Hypothalamus (tissue), 51 donors: ENCODE measurements around the gene DUSP16.
"Not testable (repeated sequence)": the region's sequence is repeated elsewhere in the genome, so short reads cannot be mapped to it uniquely, and the experiment has no call there.

Experiments
- DNase-seq, 51 donors: peaks; one replicate each; lab custom pipeline; 2025; lab: John Stamatoyannopoulos, UW

DUSP16 gene, protein sequence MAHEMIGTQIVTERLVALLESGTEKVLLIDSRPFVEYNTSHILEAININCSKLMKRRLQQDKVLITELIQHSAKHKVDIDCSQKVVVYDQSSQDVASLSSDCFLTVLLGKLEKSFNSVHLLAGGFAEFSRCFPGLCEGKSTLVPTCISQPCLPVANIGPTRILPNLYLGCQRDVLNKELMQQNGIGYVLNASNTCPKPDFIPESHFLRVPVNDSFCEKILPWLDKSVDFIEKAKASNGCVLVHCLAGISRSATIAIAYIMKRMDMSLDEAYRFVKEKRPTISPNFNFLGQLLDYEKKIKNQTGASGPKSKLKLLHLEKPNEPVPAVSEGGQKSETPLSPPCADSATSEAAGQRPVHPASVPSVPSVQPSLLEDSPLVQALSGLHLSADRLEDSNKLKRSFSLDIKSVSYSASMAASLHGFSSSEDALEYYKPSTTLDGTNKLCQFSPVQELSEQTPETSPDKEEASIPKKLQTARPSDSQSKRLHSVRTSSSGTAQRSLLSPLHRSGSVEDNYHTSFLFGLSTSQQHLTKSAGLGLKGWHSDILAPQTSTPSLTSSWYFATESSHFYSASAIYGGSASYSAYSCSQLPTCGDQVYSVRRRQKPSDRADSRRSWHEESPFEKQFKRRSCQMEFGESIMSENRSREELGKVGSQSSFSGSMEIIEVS

DNA sequence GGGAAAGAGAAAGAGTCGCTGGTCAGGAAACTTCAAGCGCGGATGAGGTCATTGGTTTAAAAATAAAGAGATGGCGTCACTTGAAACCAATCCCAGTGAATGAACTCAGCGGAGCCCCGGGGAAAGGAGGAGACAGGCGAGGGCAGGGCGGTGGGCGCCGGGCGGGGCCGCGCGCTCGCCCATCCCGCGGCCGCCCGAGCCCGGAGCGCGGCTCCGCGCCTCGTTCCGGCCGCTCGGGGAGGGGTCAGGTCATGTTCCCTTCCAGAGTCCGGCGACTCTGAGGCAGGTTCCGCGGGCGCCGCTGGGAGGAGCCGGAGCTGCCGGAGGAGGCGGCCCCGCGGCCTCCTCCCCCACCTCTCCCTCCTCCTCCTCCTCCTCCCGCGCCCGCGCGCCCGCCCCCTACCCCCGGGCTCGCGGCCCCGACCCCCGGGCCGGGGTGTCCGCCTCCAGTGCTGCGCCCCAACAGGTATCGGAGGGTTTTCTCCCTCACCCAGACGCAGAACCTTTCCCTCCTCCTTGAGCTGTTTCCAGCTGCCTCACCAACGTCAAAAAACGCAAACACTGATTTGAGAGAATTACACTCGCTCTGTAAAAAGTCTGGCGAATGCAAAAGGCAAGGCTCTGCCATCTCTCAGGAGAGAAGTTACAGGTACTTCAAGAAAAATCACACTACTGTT is at the start of gene DUSP16:
DUSP16 (minus strand) TSS at position 279 of the 677 bp plus-strand sequence. CDS start 41,765 bp downstream, outside the sequence.
- peak; percentile 38 to 96 (median 88) for DNase-seq

DNA sequence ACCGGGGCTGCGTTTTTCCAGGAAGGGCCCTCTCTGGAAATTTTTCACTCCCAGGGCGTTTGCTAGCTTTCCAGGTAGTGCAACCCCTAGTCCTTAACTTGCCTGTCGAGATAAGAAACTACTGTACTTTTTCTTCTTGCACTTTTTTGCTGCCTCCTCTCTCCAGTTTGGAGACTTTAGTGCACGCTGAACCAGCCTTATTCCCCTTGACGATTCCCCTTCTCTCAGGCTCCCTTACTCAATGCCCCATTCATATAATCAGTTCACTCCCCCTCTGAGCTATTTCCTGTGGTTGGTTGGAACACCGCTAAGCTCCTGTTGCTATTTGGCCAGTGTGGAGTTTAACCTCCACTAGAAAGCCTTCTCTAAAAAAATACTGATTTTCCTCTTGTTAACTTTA is 49.7 kb upstream of the DUSP16 start:
- DNase-seq, result peak in 10 of 51 donors; percentile 9 to 86 (median 34)

DNA sequence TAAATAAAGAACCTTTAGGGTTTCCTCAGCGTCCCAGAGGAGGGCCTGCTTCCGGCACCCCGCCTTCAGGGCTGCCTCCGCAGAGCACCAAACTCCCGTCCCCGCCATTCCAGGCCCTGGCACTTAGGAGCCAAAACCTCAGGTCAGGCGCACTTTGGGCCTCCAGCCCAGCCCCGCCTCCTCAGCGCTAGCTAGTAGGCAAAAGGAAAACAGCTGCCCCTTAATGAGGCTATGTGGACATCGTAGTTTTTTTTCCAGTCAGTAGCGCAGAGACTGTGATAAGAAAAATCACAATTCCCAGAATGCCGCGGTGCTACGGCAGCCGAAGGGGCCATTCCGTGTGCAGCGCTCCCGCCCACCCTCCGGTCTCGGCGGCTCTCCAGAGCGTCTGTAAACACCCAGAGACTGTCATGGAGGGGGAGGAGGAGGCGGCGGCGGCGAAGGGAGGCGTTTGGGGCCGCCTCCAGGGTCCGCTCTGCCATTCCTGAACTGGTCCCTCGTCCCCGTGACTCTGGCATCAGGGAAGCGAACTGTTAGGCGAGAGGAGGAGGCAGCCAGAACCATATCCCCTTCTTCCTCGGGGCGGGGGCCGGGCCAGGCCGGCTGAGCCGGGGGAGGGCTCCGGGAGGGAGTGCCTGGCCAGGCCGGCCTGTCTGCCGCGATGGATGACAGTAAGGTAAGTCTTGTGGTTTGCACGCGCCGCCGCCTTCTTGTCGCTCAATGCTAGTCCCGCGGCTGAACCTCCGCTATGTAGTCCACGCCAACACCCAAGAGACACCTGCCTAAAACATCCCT is 49.0 kb upstream of the DUSP16 start, which contains the start of gene CREBL2:
CREBL2 (plus strand) TSS at position 365 of the 795 bp plus-strand sequence; CDS start at position 662, 297 bp downstream.
- peak; percentile 65 to 98 (median 89) for DNase-seq

DNA sequence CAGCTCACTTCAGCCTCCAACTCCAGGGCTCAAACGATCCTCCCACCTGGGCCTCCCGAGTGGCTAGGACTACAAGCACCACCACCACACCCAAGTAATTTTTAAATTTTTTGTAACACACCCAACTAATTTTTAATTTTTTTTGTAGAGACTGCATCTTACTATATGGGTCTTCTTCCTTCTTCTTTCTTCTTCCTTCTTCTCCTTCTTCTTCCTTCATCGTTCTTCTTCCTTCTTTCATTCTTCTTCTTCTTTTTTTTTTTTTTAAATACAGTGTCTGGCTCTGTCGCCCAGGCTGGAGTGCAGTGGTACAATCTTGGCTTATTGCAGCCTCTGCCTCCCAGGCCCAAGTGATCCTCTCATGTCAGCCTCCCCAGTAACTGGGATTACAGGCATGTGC is 48.0 kb upstream of the DUSP16 start:
- DNase-seq, result no peak

DNA sequence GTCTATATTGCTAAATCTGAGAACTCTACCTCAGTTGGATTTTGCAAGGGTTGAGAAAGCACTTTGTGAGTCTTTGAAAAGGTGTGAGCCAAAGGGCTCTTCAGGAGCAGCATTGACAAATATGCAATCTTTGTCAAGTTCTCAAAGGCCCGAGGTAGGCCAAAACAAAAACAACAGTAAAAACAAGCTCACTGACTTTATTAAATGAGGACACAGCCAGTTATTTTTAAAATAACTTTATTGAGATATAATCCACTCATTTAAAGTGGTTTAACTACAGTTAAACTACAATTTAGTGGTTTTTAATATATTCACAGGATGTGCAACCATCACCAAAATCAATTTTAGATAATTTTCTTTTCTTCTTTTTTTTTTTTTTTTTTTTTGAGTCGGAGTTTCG is 47.0 kb upstream of the DUSP16 start:
- no peak for DNase-seq

DNA sequence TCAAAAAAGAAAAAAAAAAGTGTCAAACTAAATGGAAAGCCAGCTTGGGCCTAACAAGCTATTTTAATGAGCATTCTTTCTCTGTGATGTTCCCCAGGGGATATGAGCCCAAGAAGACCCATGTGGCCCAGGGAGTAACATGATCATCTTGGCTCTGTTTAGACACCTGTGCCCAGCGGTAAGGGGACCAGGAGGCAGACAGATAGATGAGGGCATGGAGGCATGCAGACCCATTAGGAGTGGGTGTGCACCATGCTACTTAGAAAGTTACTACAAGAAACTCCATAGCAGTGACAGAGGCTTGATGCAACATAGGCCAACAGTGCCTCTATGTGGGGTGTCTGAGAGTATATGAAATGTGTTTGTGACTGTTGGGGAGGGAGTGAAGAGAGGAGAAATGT is 45.9 kb upstream of the DUSP16 start:
- peak in 1 of 51 donors; percentile 6 for DNase-seq

DNA sequence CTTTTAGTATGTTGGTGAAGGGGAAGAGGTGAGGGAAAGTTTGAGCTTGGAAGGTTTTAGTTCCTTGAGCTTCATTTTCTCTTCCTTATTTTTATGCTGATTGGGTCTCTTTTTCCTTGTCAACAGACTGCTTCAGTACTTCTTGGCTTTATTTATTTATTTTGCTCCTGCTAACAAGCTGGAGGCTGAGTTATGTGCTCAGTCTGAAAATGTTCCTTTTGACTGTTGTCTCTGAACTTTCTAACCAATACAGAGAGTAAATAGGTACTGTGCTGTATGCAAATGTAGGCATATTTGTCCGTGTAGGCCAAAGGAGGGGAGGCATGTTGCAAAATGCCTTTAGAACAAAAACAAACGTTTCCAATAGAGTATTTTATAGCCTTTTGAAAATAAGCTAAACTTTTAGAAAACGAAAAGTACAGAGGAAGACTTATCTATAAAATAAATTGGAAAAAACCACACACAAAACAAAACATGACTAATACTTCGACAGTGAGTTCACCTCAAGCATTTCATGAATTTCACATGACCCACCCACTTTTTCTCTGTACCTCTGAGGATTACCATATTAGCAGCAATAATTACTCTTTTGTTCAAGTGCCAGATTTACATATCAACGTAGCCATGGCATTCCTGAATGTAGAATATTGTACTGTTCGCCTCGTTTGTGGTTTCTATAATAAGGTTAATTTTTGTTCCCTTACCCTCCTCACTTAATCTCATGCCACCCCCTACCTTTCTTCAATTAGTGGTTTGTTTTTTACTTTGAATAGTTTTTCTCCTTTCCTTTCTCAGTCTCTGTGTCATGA is 44.3 kb upstream of the DUSP16 start:
- DNase-seq, result peak in 1 of 51 donors; percentile 49

DNA sequence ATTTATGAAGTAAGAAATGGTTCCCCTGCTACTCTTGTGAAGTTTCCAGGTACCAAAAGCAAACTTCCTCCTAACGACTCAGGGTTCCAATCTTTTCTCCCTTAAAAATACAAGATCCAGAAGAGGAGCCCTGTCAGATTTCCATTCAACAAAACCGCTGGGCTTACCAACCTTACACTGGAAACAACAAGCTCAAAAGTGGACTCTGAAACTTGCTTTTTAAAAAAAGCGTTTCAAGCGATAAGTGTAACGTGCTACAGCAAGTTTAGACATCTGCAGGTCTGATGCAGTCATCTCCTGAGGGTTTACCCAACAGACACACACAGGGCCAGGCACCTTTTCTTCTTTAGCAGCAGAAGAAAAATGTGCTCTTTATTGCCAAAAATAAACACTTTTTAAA is 42.1 kb upstream of the DUSP16 start:
- no peak for DNase-seq

DNA sequence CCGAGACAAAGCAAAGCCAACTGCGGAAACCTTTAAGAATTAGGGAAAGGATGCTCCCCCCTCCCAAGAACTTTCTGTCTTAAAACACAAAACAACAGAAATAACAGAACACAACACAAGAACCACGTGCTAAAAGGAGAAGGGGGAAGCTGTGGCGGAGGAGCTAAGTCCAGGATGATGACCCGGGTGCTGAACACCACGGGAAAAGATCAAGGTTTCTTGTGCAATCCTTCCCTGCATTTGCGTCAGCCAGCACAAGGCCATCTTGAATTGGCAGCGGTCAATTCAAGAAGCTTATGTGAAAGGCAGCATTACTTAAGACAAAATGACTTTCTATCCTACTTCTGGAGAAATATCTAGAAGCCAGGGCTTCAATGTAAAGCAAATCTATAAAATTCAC is 38.0 kb upstream of the DUSP16 start:
- peak in 9 of 51 donors; percentile 2 to 31 (median 9) for DNase-seq

DNA sequence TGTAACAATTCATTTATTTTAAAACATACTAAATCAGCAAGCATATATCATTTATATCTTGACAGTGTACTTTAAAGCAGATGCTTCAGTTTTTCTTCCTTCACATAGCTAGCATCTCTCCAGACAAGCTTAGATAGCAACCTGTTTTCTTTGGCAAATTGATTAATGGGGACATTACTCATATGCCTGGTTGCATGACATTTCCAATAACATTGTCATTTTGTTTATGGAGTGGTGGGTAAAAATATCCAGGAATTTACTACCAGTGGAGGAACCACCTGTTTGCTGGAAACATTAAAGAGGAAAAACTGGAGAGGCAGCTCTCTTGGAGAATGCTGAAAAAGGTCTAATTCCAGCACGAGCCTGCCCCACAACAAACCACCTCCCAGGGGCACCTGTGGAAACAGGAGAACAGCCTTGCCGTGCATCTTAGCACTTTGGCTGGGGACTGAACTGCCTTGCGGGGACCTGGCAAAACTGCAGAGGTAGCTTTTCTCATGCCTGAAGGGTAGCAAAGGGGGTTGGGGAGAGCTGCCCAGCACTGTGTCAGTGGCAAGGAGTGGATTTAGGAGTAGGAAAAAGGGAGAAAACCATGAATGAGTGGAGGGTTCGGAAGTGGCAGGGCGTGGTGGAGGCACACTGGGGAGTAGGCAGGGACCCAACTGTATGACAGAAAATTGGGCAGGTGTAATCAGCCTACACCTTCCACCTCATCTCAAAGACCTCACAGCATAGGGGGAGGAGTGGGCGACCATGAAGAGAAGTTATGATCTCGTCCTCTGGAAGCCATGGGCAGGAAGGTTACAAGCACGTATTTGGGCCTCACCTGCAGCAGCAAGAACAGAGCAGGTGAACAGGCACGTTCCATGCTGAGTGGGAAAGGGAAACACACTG is 37.3 kb upstream of the DUSP16 start:
- DNase-seq, result no peak

DNA sequence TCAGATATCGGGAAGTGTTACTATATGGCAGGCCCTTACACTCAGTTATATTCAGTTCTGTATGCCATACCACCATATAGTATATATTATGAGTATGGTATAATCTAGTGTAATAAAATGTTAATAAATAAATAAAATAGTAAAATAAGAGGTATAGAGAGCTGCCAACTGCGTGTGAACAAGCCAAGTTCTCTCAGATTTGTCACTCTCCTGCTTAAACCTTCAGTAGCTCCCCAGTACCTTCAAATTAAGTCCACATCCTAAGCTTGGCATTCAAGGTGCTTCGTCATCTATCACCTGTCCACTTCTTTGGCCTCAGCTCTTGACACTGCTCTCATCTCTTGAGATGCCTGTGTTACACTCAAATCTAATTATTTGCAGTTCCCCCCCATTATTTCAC is 36.2 kb upstream of the DUSP16 start:
- DNase-seq, result no peak

DNA sequence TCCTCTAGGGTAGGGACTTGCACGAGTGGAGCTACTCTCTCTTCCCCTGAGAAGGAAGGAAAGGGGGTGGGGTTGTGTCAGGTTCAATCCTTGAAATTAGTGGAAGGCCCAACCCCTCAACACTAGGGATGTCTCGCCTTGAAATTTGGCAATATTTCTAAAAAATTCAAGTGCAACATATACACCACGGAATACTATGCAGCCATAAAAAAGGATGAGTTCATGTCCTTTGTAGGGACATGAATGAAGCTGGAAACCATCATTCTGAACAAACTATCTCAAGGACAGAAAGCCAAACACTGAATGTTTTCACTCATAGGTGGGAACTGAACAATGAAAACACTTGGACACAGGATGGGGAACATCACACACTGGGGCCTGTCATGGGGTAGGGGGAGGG is 33.9 kb upstream of the DUSP16 start:
- not testable (repeated sequence) for DNase-seq

DNA sequence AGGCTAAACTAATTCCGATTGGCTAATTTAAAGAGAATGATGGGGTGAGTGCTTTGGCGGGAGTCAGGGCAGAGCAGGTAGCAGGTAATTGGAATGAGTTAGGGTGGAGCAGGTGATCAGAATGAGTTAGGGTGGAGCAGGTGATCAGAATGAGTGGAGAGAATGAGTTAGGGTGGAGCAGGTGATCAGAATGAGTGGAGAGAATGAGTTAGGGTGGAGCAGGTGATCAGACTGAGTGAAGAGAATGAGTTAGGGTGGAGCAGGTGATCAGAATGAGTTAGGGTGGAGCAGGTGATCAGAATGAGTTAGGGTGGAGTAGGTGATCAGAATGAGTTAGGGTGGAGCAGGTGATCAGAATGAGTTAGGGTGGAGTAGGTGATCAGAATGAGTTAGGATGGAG is 33.3 kb upstream of the DUSP16 start:
- not testable (repeated sequence) for DNase-seq

DNA sequence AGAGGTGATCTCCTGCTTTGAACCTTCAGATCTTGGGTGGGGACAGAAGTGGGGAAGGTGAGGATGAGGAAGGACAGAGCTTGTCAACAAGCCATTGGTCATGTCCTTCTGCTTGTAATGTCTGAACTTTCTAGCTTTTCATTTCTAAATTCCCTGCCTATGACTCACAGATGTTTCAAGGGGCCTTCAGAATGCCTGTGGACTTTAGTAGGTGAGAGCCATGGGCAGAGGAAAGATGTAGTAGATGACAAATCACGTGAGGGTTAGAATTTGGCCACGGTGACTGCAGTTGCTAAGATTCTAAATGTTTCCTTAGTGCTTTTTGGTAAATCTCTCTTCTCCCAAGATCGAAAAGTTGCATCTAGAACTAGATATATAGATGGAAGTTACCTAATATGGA is 30.3 kb upstream of the DUSP16 start:
- no peak for DNase-seq

DNA sequence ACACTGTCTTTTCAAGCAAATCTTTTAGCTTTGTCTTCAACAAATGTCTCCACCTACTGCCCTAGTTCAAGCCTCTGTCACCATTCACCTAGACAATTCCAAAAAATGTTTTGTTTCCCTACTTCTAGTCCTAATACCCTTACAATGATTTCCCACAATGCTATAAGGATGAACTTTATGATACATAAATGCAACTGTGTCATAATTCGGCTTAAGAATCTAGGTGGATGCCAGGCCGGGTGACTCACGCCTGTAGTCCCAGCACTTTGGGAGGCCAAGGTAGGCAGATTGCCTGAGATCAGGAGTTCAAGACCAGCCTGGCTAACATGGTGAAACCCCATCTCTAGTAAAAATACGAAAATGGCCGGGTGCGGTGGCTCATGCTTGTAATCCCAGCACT is 28.3 kb upstream of the DUSP16 start:
- no peak for DNase-seq

DNA sequence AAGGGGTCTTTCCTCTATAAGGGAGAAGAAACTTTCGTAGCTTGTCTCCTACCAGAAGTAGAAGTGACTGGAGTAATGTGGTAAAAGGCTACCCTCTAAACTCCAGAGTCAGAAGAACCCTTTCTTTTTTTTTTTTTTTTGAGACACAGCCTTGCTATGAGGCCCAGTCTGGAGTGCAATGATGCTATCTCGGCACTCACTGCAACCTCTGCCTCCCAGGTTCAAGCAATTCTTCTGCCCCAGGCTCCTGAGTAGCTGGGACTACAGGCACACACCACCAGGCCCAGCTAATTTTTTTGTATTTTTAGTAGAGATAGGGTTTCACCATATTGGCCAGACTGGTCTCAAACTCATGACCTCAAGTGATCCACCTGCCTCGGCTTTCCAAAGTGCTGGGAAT is 25.8 kb upstream of the DUSP16 start:
- DNase-seq, result not testable (repeated sequence)

DNA sequence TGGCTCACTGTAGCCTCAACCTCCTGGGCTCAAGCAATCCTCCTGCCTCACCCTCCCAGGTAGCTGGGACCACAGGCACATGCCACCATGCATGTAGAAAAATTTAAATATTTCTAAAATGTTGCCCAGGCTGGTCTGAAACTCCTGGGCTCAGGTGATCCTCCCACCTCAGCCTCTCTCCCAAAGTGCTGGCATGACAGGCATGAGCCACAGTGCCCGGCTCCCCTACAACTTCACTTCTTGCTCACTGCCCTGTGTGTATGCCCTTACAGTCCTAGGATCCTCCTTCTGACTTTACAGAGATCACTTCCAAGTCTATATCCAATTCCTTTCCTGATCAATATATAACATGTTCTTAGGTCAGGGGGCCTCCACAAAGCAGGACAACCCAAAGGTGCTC is 25.2 kb upstream of the DUSP16 start:
- no peak for DNase-seq

DNA sequence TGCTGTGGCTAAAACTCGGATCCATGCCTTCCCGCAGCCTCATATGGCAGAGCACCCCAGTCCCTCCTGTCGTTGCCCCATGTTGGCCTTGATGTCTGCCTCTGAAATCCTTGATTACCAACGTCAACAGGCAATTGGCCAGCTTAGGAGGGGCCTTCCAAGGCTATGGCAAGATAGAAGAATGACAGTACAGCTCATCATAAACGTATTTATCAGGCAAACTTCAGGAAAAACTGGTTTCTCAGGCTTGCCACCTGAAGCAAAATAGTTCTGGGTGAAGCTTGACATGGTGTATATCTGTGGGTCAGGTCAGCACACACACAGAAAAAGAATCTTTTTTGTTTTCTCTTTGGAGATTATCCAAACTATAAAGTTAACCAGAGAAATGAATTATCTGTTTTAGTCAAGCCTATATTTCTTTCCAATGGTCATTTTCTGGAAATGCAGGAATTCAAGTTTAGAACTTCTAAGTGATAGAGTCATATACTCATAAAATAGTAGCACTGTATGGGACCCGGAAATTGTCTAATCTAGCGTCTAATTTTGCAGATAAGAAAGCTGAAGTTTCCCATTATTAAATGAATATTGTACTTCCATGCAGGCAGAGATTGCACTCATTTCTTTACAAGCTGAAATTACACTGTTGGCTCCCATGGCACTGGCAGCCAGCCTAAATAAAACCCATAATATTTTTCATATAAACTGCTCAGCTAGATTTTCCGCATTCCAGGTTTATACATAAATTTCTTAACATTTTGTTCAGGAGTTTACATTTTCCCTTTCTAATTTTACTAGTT is 24.4 kb upstream of the DUSP16 start:
- no peak for DNase-seq
